Measurements from ENCODE around the gene DOCK1.
A peak's percentile ranks its signal among the peaks of the same experiment; 100 is the strongest.
"Not testable (repeated sequence)": the region's sequence is repeated elsewhere in the genome, so short reads cannot be mapped to it uniquely, and the experiment has no call there.

Gene DOCK1

DNA sequence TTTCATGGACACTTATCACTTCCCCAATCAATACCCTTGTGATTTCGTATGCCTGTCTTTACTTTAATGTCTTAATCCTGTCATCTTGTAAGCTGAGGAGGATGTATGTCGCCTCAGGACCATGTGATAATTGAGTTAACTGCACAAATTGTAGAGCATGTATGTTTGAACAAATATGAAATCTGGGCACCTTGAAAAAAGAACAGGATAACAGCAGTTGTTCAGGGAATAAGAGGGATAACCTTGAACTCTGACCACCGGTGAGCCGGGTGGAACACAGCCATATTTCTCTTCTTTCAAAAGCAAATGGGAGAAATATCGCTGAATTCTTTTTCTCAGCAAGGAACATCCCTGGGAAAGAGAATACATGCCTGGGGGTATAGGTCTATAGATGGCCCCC lies 14.4 kb upstream of the DOCK1 start:
- not testable (repeated sequence) for H3K9me3 Mint-ChIP-seq; H3K27me3 Mint-ChIP-seq; ATAC-seq (replicated peaks)

DNA sequence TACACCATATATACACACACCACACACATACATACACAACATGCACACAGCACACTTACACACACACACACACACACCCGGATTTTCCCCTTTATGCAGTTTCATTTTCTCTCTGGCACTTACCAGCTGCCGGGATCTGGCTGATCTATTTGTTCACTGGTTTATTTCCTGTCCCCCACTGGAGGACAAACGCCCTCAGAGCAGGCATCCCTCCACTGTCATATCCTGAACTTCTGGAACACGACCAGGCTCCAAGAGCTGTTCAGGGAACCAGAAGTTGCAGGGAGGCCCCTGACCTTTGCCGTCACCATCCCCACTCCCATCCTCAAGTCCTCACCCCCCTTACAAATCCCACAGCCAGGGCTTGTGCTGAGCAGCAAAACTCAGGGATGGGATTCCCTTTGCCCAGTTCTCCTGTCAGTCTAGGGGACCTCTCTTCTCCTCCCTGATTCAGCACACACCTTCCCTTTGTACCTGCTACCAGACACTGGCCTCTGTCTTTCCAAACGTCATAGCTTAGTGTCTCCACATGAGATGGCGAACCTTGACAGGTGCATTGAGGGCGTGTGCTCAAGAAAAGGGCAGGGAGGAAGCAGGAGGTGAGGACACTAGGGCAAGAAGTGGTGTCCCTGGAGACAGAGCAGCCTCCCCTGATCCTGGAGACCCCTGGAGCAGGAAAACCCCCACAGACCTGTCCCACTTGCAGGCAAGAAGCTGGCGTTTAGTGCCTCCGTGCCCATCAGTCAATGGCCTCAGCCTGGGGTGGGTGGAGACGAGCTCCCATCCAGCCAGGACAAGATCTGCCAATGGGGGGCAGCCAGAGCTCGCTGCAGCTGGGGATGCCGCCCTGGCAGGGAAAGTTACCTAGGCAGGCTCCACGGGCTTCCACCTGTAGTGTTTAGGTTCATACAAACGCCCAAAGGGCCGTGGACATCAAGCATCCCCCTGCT lies 12.7 kb upstream of the DOCK1 start:
- DNase-seq: no peak
- Mint-ChIP-seq H3K4me3 (no peak overlapping the region), H3K4me1 (ENCODE audit: low read depth in 2 of 2) (no peaks in the 10 kb centered on the region), H3K27me3 (peaks cover 0 to 6% of the 10 kb centered on the region in 2 donors), H3K36me3 (ENCODE audit: insufficient read depth) (no peaks in the 10 kb centered on the region), H3K9me3 (peaks cover 6 to 8% of the 10 kb centered on the region in 2 donors), H3K27ac (no peak overlapping the region)
- ATAC-seq (replicated peaks): no peak

More for the DNA sequence above, 14.4 kb upstream of the DOCK1 start:
- DNase-seq; H3K4me3 Mint-ChIP-seq; H3K36me3 Mint-ChIP-seq (ENCODE audit: insufficient read depth); H3K4me1 Mint-ChIP-seq (ENCODE audit: low read depth in 2 of 2); H3K27ac Mint-ChIP-seq: not testable (repeated sequence)

DNA sequence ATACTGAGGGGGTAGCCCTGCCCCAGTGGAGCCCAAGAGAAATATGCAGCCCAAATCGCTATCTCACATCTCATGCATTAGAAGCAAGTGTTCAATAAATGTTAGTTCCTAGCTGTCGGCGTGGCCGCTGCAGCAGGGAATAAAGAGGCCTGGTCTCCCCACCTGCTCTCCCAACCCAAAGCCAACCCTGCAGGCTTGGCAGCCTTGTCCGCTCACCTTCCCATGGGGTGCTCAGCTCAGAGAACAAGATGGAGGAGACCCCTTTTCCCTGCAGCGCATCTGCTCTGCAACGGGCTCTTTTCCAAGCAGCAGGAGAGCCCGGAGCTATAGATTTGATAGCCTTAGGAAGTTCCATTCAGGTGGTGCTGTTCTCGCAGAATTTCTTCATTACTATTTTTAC lies 12.0 kb upstream of the DOCK1 start:
- H3K4me3 Mint-ChIP-seq: no peak overlapping the region
- peaks cover 0 to 6% of the 10 kb centered on the region in 2 donors for H3K27me3 Mint-ChIP-seq
- no peak overlapping the region for H3K27ac Mint-ChIP-seq
- H3K4me1 Mint-ChIP-seq (ENCODE audit: low read depth in 2 of 2): no peaks in the 10 kb centered on the region
- peaks cover 8 to 9% of the 10 kb centered on the region in 2 donors for H3K9me3 Mint-ChIP-seq
- ATAC-seq (replicated peaks) (no peak), DNase-seq (no peak)
- H3K36me3 Mint-ChIP-seq (ENCODE audit: insufficient read depth): no peaks in the 10 kb centered on the region

DNA sequence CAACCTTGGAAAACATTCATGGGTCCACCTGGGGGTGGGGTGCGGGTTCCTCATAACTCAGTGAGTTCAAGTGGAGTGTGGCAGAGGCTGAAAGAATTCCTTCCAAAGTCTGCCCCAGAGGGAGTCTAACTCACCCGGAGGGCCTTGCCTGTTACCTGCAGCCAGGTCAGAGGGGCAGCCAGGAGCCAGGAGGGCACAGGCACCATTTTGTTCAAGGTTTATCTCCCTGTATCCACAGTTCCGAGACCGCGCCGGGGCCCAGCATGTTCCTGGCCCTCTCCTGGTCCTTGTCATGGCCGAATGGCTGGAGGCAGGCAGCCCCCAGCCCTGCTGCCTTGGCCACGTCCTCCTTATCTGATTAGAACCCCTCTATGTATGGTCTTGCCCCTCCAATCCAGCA lies 11.4 kb upstream of the DOCK1 start:
- H3K36me3 Mint-ChIP-seq (ENCODE audit: insufficient read depth): no peaks in the 10 kb centered on the region
- no peak for DNase-seq
- no peak overlapping the region for H3K27ac Mint-ChIP-seq
- no peak overlapping the region for H3K4me3 Mint-ChIP-seq
- ATAC-seq (replicated peaks): no peak
- H3K9me3 Mint-ChIP-seq: peaks cover 8 to 11% of the 10 kb centered on the region in 2 donors
- H3K4me1 Mint-ChIP-seq (ENCODE audit: low read depth in 2 of 2): no peaks in the 10 kb centered on the region
- peaks cover 0 to 6% of the 10 kb centered on the region in 2 donors for H3K27me3 Mint-ChIP-seq

DNA sequence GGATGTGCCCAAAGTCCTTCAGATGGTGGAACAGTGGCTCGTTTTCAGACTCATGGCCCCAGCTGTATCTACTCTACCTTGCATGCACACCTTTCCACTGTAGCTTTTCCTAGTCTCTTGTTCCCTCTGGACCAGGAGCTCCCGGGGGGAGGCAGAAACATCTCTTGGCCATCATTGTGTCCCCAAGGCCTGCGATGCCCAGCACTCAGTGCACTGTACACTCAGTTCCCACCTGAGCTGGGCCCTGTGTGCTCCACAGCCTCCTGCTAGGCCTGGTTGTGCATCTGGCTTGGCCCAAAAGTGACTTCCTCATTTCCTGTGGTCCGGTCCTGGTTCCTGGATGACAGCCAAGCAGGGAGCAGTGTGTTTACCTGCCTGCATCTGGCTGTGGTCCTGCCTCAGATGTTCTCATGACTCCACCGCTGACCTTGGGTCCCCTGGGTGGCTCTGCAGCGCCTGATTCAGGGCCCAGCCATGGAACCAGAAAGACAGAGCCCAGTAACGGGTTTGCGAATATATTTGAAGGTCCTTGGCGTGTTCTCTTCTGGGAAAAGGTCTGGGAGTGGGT lies 9.9 kb upstream of the DOCK1 start:
- no peaks in the 10 kb centered on the region for H3K4me1 Mint-ChIP-seq (ENCODE audit: low read depth in 2 of 2)
- peaks cover 0 to 6% of the 10 kb centered on the region in 2 donors for H3K27me3 Mint-ChIP-seq
- no peak overlapping the region for H3K4me3 Mint-ChIP-seq
- H3K27ac Mint-ChIP-seq: no peak overlapping the region
- ATAC-seq (replicated peaks) (no peak), DNase-seq (no peak)
- H3K36me3 Mint-ChIP-seq (ENCODE audit: insufficient read depth): peaks cover 2% of the 10 kb centered on the region
- peaks cover 11 to 16% of the 10 kb centered on the region in 2 donors for H3K9me3 Mint-ChIP-seq

DNA sequence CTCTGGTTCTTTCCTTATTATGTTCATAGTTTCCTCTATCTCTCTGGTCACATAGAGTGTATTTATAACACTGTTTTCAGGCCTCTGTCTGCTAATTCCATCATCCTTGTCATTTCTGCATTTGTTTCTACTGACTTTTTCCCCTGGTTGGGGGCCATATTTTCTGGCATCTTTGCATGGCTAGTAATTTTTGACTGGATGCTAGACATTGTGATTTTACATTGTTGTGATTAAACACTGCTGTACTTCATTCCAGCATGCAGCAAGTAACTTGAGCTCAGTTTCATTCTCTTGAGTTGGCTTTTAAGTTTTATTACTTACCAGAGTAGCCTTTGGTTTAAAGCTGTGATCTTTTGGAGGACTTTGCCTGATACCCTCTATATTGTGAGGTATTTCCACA lies 6.8 kb upstream of the DOCK1 start:
- peaks cover 7 to 8% of the 10 kb centered on the region in 2 donors for H3K9me3 Mint-ChIP-seq
- H3K4me3 Mint-ChIP-seq: no peak overlapping the region
- peaks cover 2% of the 10 kb centered on the region for H3K36me3 Mint-ChIP-seq (ENCODE audit: insufficient read depth)
- no peak overlapping the region for H3K27ac Mint-ChIP-seq
- no peaks in the 10 kb centered on the region for H3K4me1 Mint-ChIP-seq (ENCODE audit: low read depth in 2 of 2)
- DNase-seq (no peak), ATAC-seq (replicated peaks) (no peak)
- peaks cover 0 to 11% of the 10 kb centered on the region in 2 donors for H3K27me3 Mint-ChIP-seq

DNA sequence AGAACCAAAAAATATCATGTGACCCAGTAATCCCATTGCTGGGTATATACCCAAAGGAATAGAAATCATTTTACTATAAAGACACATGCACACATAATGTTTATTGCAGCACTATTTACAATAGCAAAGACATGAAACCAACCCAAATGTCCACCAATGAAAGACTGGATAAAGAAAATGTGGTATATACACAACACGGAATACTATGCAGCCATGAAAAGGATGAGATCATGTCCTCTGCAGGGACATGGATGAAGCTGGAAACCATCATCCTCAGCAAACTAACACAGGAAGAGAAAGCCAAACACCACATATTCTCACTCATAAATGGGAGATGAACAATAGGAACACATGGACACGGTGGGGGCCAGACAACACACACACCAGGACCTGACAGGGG lies 5.7 kb upstream of the DOCK1 start:
- not testable (repeated sequence) for H3K4me1 Mint-ChIP-seq (ENCODE audit: low read depth in 2 of 2); H3K4me3 Mint-ChIP-seq; H3K36me3 Mint-ChIP-seq (ENCODE audit: insufficient read depth); ATAC-seq (replicated peaks); H3K27ac Mint-ChIP-seq; DNase-seq
- Mint-ChIP-seq H3K27me3 (peaks cover 5 to 21% of the 10 kb centered on the region in 2 donors), H3K9me3 (peaks cover 8 to 10% of the 10 kb centered on the region in 2 donors)

DNA sequence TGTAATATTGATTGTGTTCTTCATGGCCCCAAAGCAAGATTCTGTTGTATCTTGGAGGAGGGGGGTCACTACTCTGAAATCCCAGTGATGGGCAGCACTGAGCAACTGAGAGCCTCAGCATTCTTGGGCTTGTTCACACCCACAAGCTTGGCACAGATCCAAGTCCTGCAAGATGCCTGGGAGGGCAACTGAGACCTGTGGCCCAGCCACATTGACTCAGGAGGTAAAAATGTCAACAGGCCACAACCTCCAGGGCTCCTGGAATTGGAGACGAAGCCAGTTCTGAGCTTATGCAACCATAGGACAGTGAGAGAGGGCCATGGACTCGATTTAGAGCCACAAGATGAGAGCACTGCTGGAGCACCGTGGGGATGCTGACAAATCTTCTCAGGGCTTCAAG lies 3.1 kb upstream of the DOCK1 start:
- Mint-ChIP-seq H3K4me1 (ENCODE audit: low read depth in 2 of 2) (peaks cover 0 to 5% of the 10 kb centered on the region in 2 donors), H3K4me3 (no peak overlapping the region), H3K36me3 (ENCODE audit: insufficient read depth) (peaks cover 2% of the 10 kb centered on the region), H3K27ac (no peak overlapping the region), H3K9me3 (peaks cover 10 to 16% of the 10 kb centered on the region in 2 donors), H3K27me3 (peaks cover 16 to 31% of the 10 kb centered on the region in 2 donors)
- DNase-seq (no peak), ATAC-seq (replicated peaks) (no peak)

DNA sequence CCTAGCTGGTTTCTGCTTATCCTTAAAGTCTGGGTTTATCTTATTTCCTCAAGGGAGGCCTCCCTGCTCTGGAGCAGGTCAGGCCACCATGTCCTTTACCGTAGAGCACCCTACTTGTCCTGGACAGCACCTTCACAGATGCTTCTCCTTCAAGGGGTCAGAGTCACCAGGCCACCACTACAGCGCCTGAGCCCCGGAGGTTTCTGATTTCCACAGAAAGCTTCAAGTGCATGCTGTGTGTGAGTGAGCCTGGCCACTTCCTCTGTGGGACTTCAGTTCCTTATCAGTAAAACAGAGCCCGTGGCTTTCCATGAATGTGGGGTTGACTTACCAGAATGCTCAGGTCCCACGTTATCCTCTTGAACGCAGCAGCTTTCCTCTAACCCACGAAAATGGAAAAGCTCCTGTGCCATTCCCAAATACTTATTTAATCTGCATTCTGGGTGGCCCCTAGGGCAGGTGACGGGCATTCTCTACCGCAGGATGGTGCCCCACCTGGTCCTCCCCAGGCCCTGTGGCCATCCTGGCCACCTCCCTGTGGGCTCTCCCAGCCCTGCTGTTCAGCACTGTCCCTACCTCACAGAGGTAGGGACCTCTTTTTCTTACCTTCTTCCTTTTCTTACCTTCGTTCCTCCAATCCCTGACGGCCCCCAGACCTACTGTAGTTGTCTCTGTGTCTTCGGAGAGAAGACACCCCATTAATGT lies 1.4 kb upstream of the DOCK1 start:
- ATAC-seq (replicated peaks) (no peak), DNase-seq (no peak)
- Mint-ChIP-seq H3K27ac (no peak overlapping the region), H3K9me3 (peaks cover 5 to 19% of the 10 kb centered on the region in 2 donors), H3K27me3 (peaks cover 16 to 35% of the 10 kb centered on the region in 2 donors), H3K4me1 (ENCODE audit: low read depth in 2 of 2) (peaks cover 0 to 5% of the 10 kb centered on the region in 2 donors), H3K36me3 (ENCODE audit: insufficient read depth) (peaks cover 2% of the 10 kb centered on the region), H3K4me3 (no peak overlapping the region)

DNA sequence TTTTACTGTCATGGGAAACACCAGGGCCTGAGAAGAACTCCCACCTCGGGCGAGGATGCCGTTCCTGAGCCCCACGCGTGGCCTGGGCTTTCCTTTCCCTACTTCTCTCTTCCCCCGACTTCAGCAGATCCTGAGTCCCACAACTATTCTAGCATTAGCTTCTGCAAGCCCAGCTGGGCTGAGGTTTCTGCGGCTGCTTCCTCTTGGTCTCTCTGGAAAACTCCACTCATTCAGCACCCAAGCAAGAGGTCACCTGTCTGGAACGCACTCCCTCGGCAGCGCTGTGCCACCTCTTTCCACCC lies 761 bp upstream of the DOCK1 start:
- Mint-ChIP-seq H3K4me3 (peak overlapping the region in 1 of 2 donors; percentile 43), H3K9me3 (peaks cover 5 to 16% of the 10 kb centered on the region in 2 donors), H3K4me1 (ENCODE audit: low read depth in 2 of 2) (peaks cover 0 to 5% of the 10 kb centered on the region in 2 donors), H3K27ac (no peak overlapping the region), H3K36me3 (ENCODE audit: insufficient read depth) (peaks cover 2% of the 10 kb centered on the region), H3K27me3 (peaks cover 16 to 35% of the 10 kb centered on the region in 2 donors)
- DNase-seq (no peak), ATAC-seq (replicated peaks) (no peak)

DNA sequence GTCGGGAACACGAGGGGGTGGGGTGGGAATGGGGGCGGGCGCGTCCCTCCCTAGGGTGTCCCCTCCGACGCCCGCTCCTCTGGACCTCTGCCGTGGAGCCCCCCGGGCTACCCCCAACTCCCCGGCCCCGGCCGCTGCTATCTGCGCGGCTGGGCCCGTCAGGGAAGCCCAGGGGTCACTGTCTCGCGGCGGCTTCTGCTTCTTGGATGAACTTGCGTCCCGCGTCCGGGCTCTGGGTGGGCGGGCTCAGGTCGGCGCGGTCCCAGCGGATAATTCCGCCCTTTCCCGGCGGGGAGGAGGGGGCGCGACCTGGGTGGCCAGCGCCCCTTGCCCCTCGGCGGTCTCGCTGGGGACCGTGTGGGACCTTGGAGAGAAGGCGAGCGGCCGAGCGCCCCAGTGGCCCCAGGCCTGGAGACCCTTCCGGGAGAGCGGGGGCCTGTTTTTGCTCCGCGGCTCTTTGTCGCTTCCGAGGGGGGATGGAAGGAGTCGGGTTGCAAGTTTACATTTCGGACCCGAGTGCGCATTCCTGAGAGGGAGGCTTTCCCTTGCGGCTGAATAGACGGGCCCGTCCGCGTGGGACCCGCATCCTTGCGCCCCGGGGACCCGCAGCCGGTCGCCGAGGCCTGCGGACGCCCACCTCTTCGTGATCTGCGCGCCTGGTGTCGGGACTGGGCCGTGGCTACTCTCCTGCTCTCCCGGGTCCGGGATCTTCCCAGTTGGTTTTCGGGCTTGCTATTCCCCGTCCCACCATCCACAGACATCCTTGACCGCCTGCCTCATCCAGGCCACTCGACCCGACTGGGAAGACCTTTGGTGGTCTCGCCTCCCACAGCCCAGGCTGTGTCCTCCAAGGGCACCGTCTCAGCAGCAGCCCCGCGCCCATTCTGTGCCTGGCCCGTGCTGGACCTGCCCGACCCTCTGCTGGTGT lies 812 bp downstream of the DOCK1 start:
- no peak for DNase-seq
- Mint-ChIP-seq H3K27ac (no peak overlapping the region), H3K4me1 (ENCODE audit: low read depth in 2 of 2) (peaks cover 0 to 5% of the 10 kb centered on the region in 2 donors), H3K36me3 (ENCODE audit: insufficient read depth) (no peaks in the 10 kb centered on the region), H3K9me3 (peaks cover 9 to 11% of the 10 kb centered on the region in 2 donors), H3K4me3 (peak overlapping the region in 1 of 2 donors; percentile 59), H3K27me3 (peaks cover 16 to 35% of the 10 kb centered on the region in 2 donors)
- no peak for ATAC-seq (replicated peaks)

DNA sequence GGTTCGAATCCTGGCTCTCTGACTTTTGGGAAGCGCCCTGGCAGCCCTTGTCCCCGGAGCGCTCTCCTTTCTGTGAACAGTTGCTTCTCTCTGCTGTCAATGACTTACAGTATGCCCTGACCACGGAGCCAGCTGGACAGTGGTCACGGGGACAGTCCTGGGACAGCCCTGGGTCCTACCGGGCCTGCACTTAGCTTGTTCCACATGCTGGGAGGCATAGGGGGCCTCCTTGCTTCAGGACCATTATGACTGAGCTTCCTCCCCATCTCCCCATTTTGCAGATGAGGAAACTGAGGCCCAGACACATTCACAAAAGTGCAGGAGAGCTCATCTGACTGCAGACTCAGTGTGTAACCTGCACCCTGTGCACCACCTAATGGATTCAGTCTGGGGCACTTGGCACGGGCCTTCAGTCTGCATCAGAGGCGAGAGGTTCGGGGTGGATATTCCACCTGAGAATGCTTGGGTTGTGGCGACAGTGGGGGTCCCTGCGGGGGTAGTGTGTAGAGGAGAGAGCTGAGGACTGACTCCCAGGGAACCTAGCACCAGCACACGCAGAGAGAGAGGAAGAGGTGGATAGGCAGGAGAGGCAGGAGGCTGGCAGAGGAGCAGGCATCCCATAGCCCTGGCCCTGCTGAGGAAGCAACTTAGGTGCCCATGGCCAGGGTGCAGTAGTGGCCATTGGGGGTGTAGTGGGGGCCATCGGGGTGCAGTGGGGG lies 1.6 kb downstream of the DOCK1 start:
- Mint-ChIP-seq H3K9me3 (peaks cover 9 to 11% of the 10 kb centered on the region in 2 donors), H3K36me3 (ENCODE audit: insufficient read depth) (no peaks in the 10 kb centered on the region), H3K27me3 (peaks cover 16 to 35% of the 10 kb centered on the region in 2 donors), H3K4me1 (ENCODE audit: low read depth in 2 of 2) (peaks cover 0 to 5% of the 10 kb centered on the region in 2 donors), H3K27ac (no peak overlapping the region), H3K4me3 (peak overlapping the region in 1 of 2 donors; percentile 59)
- DNase-seq: no peak
- ATAC-seq (replicated peaks): no peak
